ENCODE results near the gene IRF9.

Gene IRF9, protein sequence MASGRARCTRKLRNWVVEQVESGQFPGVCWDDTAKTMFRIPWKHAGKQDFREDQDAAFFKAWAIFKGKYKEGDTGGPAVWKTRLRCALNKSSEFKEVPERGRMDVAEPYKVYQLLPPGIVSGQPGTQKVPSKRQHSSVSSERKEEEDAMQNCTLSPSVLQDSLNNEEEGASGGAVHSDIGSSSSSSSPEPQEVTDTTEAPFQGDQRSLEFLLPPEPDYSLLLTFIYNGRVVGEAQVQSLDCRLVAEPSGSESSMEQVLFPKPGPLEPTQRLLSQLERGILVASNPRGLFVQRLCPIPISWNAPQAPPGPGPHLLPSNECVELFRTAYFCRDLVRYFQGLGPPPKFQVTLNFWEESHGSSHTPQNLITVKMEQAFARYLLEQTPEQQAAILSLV

DNA sequence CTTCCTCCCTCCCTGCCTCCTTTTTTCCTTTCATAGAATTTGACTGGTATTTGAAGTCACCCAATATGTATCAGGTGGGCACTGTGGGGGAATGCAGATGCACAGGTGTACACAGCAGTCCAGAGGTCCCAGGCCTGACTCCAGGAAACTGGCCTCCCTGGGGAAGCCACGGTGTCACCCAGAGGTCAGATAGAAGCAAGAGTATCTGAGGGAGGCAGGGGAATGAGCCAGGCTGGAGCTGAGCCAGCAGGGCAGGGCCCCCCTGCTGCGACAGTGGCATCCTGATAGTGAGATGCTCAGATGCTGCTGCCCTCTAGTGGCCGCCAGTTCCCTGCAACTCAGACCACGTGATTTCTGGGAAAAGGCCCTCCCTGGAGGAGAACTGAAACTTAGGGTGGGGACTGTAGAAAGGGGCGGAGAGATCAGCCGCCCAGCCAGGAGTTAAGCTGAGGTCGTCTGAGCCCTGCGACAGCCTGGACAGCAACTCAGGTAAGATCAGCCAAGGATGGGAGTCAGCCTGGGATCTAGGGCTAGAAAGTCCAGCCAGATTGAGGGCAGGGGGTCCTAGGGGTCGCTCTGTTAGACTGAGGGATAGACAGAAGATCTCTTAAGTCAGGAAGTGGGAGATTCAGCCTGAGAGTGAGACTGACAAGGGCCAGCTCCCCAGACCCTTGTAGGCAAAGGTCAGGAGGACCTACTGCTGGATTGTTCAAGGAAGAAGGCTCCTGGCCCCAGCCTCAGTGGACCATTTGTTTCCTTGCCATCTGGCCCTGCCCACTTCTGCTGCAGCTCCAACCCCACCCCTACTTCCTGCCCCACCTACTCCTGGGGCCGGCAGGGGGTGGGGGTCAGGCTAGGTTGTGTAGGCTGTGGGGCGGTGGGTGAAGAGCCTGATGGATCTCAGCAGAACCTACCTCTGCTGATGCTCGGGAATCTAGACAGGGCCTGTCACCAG, at the start of gene IRF9:
TSS of gene IRF9 (plus strand) at position 416 of the 955 bp plus-strand sequence. CDS start 880 bp downstream, outside the sequence.
- peak; percentile 94 for ATAC-seq
- peak; percentile 64; the same call in 1 of the 2 replicates for TF ChIP-seq TOX (CRISPR knock-in tag; IDR thresholded peaks at IDR 0.05; ENCODE audit: borderline replicate concordance)
- 0 out of 2 replicates have a peak, but pooled peaks have one; percentile 58 for TF ChIP-seq ZFP3 (CRISPR knock-in tag; IDR thresholded peaks at IDR 0.05)
- peak; percentile 14; the same call in 1 of the 2 replicates for TF ChIP-seq ZNF70 (CRISPR knock-in tag; IDR thresholded peaks at IDR 0.05)
- peak; percentile 78; the same call in 1 of the 2 replicates for TF ChIP-seq GLIS3 (CRISPR knock-in tag; IDR thresholded peaks at IDR 0.05)
- TF ChIP-seq, protein P1, sequence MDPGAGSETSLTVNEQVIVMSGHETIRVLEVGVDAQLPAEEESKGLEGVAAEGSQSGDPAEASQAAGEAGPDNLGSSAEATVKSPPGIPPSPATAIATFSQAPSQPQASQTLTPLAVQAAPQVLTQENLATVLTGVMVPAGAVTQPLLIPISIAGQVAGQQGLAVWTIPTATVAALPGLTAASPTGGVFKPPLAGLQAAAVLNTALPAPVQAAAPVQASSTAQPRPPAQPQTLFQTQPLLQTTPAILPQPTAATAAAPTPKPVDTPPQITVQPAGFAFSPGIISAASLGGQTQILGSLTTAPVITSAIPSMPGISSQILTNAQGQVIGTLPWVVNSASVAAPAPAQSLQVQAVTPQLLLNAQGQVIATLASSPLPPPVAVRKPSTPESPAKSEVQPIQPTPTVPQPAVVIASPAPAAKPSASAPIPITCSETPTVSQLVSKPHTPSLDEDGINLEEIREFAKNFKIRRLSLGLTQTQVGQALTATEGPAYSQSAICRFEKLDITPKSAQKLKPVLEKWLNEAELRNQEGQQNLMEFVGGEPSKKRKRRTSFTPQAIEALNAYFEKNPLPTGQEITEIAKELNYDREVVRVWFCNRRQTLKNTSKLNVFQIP (CRISPR knock-in tag; IDR thresholded peaks at IDR 0.05; ENCODE audit: borderline replicate concordance, low read depth): no peak
- TF ChIP-seq ZNF565 (CRISPR knock-in tag; conservative IDR thresholded peaks at IDR 0.05; ENCODE audit: low read depth): no peak
- TF ChIP-seq, protein P2, sequence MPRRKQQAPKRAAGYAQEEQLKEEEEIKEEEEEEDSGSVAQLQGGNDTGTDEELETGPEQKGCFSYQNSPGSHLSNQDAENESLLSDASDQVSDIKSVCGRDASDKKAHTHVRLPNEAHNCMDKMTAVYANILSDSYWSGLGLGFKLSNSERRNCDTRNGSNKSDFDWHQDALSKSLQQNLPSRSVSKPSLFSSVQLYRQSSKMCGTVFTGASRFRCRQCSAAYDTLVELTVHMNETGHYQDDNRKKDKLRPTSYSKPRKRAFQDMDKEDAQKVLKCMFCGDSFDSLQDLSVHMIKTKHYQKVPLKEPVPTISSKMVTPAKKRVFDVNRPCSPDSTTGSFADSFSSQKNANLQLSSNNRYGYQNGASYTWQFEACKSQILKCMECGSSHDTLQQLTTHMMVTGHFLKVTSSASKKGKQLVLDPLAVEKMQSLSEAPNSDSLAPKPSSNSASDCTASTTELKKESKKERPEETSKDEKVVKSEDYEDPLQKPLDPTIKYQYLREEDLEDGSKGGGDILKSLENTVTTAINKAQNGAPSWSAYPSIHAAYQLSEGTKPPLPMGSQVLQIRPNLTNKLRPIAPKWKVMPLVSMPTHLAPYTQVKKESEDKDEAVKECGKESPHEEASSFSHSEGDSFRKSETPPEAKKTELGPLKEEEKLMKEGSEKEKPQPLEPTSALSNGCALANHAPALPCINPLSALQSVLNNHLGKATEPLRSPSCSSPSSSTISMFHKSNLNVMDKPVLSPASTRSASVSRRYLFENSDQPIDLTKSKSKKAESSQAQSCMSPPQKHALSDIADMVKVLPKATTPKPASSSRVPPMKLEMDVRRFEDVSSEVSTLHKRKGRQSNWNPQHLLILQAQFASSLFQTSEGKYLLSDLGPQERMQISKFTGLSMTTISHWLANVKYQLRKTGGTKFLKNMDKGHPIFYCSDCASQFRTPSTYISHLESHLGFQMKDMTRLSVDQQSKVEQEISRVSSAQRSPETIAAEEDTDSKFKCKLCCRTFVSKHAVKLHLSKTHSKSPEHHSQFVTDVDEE (CRISPR knock-in tag; IDR thresholded peaks at IDR 0.05): no peak
- TF ChIP-seq, protein P3, sequence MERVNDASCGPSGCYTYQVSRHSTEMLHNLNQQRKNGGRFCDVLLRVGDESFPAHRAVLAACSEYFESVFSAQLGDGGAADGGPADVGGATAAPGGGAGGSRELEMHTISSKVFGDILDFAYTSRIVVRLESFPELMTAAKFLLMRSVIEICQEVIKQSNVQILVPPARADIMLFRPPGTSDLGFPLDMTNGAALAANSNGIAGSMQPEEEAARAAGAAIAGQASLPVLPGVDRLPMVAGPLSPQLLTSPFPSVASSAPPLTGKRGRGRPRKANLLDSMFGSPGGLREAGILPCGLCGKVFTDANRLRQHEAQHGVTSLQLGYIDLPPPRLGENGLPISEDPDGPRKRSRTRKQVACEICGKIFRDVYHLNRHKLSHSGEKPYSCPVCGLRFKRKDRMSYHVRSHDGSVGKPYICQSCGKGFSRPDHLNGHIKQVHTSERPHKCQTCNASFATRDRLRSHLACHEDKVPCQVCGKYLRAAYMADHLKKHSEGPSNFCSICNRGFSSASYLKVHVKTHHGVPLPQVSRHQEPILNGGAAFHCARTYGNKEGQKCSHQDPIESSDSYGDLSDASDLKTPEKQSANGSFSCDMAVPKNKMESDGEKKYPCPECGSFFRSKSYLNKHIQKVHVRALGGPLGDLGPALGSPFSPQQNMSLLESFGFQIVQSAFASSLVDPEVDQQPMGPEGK (CRISPR knock-in tag; IDR thresholded peaks at IDR 0.05; ENCODE audit: borderline replicate concordance): peak; percentile 62
- TF ChIP-seq, protein P4, sequence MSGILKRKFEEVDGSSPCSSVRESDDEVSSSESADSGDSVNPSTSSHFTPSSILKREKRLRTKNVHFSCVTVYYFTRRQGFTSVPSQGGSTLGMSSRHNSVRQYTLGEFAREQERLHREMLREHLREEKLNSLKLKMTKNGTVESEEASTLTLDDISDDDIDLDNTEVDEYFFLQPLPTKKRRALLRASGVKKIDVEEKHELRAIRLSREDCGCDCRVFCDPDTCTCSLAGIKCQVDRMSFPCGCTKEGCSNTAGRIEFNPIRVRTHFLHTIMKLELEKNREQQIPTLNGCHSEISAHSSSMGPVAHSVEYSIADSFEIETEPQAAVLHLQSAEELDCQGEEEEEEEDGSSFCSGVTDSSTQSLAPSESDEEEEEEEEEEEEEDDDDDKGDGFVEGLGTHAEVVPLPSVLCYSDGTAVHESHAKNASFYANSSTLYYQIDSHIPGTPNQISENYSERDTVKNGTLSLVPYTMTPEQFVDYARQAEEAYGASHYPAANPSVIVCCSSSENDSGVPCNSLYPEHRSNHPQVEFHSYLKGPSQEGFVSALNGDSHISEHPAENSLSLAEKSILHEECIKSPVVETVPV (CRISPR knock-in tag; IDR thresholded peaks at IDR 0.05): peak; percentile 18; the same call in 1 of the 2 replicates

DNA sequence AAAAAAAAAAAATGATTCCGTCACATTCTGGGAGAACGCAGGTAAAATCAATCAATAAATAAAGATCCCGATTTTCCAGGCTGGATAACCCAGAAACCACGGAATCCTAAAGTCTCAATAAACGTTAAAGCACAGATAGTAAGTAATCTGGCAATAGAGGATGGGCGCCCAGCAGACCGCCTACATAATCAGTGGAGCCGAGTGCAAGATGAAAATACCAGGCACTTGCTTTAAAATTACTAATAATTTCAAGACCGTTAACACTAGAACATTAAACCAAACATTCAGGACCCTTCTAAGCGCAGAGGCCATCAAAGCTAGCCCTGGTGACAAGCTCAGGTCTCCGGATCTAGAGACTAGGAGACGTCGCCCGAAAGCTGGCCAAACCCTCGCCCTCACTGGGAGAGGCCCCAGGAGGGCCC, 47.7 kb upstream of the IRF9 start:
- TF ChIP-seq ZFP30 (CRISPR knock-in tag; IDR thresholded peaks at IDR 0.05): no peak
- no peak for TF ChIP-seq ZFP3 (CRISPR knock-in tag; IDR thresholded peaks at IDR 0.05)
- TF ChIP-seq BACH2 (CRISPR knock-in tag; IDR thresholded peaks at IDR 0.05; ENCODE audit: borderline replicate concordance): no peak
- no peak for TF ChIP-seq PPARA (CRISPR knock-in tag; IDR thresholded peaks at IDR 0.05; ENCODE audit: borderline replicate concordance)
- no peak for TF ChIP-seq ZNF565 (CRISPR knock-in tag; conservative IDR thresholded peaks at IDR 0.05; ENCODE audit: low read depth)
- TF ChIP-seq CSDC2 (CRISPR knock-in tag; IDR thresholded peaks at IDR 0.05): no peak
- no peak for TF ChIP-seq OSR1 (CRISPR knock-in tag; IDR thresholded peaks at IDR 0.05)
- TF ChIP-seq, protein P5, sequence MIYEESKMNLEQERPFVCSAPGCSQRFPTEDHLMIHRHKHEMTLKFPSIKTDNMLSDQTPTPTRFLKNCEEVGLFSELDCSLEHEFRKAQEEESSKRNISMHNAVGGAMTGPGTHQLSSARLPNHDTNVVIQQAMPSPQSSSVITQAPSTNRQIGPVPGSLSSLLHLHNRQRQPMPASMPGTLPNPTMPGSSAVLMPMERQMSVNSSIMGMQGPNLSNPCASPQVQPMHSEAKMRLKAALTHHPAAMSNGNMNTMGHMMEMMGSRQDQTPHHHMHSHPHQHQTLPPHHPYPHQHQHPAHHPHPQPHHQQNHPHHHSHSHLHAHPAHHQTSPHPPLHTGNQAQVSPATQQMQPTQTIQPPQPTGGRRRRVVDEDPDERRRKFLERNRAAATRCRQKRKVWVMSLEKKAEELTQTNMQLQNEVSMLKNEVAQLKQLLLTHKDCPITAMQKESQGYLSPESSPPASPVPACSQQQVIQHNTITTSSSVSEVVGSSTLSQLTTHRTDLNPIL (CRISPR knock-in tag; IDR thresholded peaks at IDR 0.05; ENCODE audit: low read depth): no peak
- TF ChIP-seq, protein P4 (CRISPR knock-in tag; IDR thresholded peaks at IDR 0.05): no peak
- TF ChIP-seq ZNF8 (CRISPR knock-in tag; IDR thresholded peaks at IDR 0.05): no peak
- TF ChIP-seq, protein P2 (CRISPR knock-in tag; IDR thresholded peaks at IDR 0.05): no peak
- no peak for TF ChIP-seq TOX (CRISPR knock-in tag; IDR thresholded peaks at IDR 0.05; ENCODE audit: borderline replicate concordance)
- no peak for TF ChIP-seq GLIS3 (CRISPR knock-in tag; IDR thresholded peaks at IDR 0.05)
- no peak for TF ChIP-seq RARB (CRISPR knock-in tag; IDR thresholded peaks at IDR 0.05)
- TF ChIP-seq ISL1 (CRISPR knock-in tag; IDR thresholded peaks at IDR 0.05): no peak
- peak; percentile 5 for ATAC-seq
